ENCODE data around the gene YPEL4. TPM values are rescaled to one million over a fixed set of nuclear protein-coding genes. Genes with fewer than 3 reads are reported as not detected.

YPEL4 gene
- total RNA-seq, 1 experiment from 2014 or later: not detected

DNA sequence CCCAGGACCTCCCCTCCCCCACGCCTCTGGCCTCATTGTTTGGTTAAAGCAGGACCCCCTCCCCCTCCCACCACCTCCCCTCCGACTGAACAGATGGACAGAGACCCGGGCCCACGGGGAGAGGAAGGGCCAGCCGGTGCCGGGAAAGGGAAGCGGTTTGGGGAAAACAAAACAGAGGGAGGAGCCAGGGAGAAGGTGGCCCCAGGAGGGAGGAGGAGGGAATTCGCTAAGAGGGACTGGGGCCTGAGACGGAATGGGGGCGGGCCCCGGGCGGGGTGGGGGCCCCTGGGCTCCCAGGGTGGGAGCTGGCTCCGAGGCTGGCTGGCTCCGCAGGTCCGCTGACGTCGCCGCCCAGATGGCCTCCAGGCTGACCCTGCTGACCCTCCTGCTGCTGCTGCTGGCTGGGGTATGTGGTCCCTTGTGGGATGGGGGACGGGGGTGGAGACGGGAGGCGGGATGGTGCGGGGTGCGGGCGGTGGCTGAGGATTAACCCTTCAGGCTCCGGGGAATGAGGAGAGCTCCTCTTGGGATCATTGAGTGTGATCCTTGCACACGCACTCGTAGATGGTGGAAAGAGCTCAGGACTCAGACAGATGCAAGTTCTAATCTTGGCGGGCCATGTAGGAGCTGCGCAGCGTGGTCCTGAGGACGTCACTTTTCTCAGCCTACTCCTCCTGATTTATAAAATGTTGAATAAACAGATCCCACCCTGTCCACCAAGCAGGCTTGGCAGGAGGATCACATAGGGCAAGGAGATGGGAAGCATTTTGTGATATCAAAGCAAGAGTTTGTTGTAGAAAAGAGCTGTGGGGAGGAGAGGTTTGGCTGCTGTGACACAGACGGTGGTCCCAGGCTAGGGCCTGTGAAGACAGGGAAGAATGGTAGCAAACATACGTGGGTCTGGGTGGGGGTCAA, 51.5 kb downstream of the YPEL4 start:
- ChIA-PET CTCF (interaction anchor here (0.6 kb wide), 1 partner anchor 778 kb away, joined by 4 read pairs; no protein-coding TSS in a partner anchor), POLR2A (interaction anchor here (0.7 kb wide), 1 partner anchor 24 kb away, joined by 3 read pairs; no protein-coding TSS in a partner anchor)
- BruUV-seq (replicated peaks): no TSS peak
- no peaks in the 10 kb centered on the region for H3K9me3 ChIP-seq (ENCODE audit: control insufficient read depth, insufficient read depth, low read depth, low read length)
- in situ Hi-C loops (cut with HindIII; ENCODE audit: low pct_unique_long_range_greater_than_20kb, low sequenced_read_pairs): no loop called here
- TF ChIP-seq, protein P1, sequence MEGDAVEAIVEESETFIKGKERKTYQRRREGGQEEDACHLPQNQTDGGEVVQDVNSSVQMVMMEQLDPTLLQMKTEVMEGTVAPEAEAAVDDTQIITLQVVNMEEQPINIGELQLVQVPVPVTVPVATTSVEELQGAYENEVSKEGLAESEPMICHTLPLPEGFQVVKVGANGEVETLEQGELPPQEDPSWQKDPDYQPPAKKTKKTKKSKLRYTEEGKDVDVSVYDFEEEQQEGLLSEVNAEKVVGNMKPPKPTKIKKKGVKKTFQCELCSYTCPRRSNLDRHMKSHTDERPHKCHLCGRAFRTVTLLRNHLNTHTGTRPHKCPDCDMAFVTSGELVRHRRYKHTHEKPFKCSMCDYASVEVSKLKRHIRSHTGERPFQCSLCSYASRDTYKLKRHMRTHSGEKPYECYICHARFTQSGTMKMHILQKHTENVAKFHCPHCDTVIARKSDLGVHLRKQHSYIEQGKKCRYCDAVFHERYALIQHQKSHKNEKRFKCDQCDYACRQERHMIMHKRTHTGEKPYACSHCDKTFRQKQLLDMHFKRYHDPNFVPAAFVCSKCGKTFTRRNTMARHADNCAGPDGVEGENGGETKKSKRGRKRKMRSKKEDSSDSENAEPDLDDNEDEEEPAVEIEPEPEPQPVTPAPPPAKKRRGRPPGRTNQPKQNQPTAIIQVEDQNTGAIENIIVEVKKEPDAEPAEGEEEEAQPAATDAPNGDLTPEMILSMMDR (IDR thresholded peaks at IDR 0.05): no peak
- TF ChIP-seq REST (IDR thresholded peaks at IDR 0.05; ENCODE audit: insufficient read depth in 1 of 2, low read depth in 2 of 2, low read length in 1 of 2) (no peak), TCF7L2 (IDR thresholded peaks at IDR 0.05; ENCODE audit: low read depth, low read length) (no peak), SIN3A (IDR thresholded peaks at IDR 0.05; ENCODE audit: borderline replicate concordance, insufficient read depth, low read depth, low read length) (no peak), POLR2AphosphoS5 (IDR thresholded peaks at IDR 0.05; ENCODE audit: low read depth, low read length) (no peak)
- no peaks in the 10 kb centered on the region for H3K4me1 ChIP-seq (ENCODE audit: control insufficient read depth, insufficient read depth, low read length)
- ATAC-seq: peak; percentile 64
- H3K27ac ChIP-seq (ENCODE audit: low read length): no peak overlapping the region
- intact Hi-C loops (cut with micrococcal nuclease; ENCODE audit: unreplicated experiment): no loop called here
- H3K27me3 ChIP-seq (ENCODE audit: control insufficient read depth, insufficient read depth, low read length): no peaks in the 10 kb centered on the region
- DNase-seq (ENCODE audit: low read depth, low spot score): no peak
- peak overlapping the region; percentile 15 to 16; a peak in 3 of 4 replicates for H3K4me3 ChIP-seq (ENCODE audit: low read depth in 2 of 2, low read length in 2 of 2)
- H3K36me3 ChIP-seq (ENCODE audit: control insufficient read depth, insufficient read depth, low read length): no peaks in the 10 kb centered on the region

DNA sequence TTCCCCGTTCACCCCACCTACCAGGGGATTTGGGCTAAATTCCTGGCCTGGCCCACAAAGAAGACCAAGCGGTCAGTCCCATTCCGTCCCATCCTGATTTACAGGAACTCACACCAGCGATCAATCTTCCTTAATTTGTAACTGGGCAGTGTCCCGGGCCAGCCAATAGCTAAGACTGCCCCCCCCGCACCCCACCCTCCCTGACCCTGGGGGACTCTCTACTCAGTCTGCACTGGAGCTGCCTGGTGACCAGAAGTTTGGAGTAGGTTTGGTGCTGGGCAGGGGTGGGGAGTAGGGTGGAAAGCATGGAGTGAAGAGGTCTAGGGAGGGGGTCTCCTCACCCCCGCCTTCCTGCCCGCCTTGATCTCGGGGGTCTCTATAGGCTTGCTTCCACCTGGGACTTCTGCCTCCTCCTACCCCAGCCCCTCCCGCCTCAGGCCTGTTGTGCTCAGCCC, 52.2 kb downstream of the YPEL4 start, which contains the start of gene SERPING1:
Gene SERPING1 (plus strand): TSS at position 225 of the 455 bp plus-strand sequence. CDS start 586 bp downstream, outside the sequence.
- no peak for DNase-seq (ENCODE audit: low read depth, low spot score)

More for the DNA sequence above, 52.2 kb downstream of the YPEL4 start, which contains the start of gene SERPING1:
- Histone ChIP-seq H3K4me1 (ENCODE audit: control insufficient read depth, insufficient read depth, low read length) (no peaks in the 10 kb centered on the region), H3K27ac (ENCODE audit: low read length) (no peak within 1 kb of the TSS), H3K4me3 (ENCODE audit: low read depth in 2 of 2, low read length in 2 of 2) (peak within 1 kb of the TSS; percentile 15 to 16; a peak in 3 of 4 replicates), H3K27me3 (ENCODE audit: control insufficient read depth, insufficient read depth, low read length) (no peaks in the 10 kb centered on the region), H3K9me3 (ENCODE audit: control insufficient read depth, insufficient read depth, low read depth, low read length) (no peaks in the 10 kb centered on the region), H3K36me3 (ENCODE audit: control insufficient read depth, insufficient read depth, low read length) (no peaks in the 10 kb centered on the region)
- POLR2A ChIA-PET: interaction anchor here (0.6 kb wide), 1 partner anchor 18 kb away, joined by 7 read pairs; no protein-coding TSS in a partner anchor
- CTCF ChIA-PET: no interaction called here
- ATAC-seq: no peak
- no TSS peak for BruUV-seq (replicated peaks)
- in situ Hi-C loops (cut with HindIII; ENCODE audit: low pct_unique_long_range_greater_than_20kb, low sequenced_read_pairs) (no loop called here), intact Hi-C loops (cut with micrococcal nuclease; ENCODE audit: unreplicated experiment) (no loop called here)
- no peak for TF ChIP-seq POLR2AphosphoS5 (IDR thresholded peaks at IDR 0.05; ENCODE audit: low read depth, low read length)
- TF ChIP-seq, protein P1 (IDR thresholded peaks at IDR 0.05): no peak
- TF ChIP-seq TCF7L2 (IDR thresholded peaks at IDR 0.05; ENCODE audit: low read depth, low read length): no peak
- TF ChIP-seq SIN3A (IDR thresholded peaks at IDR 0.05; ENCODE audit: borderline replicate concordance, insufficient read depth, low read depth, low read length): no peak
- no peak for TF ChIP-seq REST (IDR thresholded peaks at IDR 0.05; ENCODE audit: insufficient read depth in 1 of 2, low read depth in 2 of 2, low read length in 1 of 2)
